Measurements from ENCODE around the gene PRDM10.

GRCh38 chr11:130002352-130002845 is at the start of gene PRDM10:
- TF ChIP-seq CTCF (IDR thresholded peaks at IDR 0.05; ENCODE audit: low read length) (no peak), EZH2 (IDR thresholded peaks at IDR 0.05; ENCODE audit: borderline replicate concordance, low read length) (no peak)

Measured in OCI-LY1 (cell line).